Fibroblast of villous mesenchyme (primary cell): ENCODE results near the gene SNTA1. TPM values are rescaled to one million over a fixed set of nuclear protein-coding genes. Genes with fewer than 3 reads are reported as not detected.

Source experiments
- DNase-seq: peaks from one replicate; pipeline ENCODE4 v3.0.0-alpha.2; 2010; ENCODE audit warnings: low read depth
- H3K4me3 ChIP-seq: 2 replicates; pipeline ENCODE4 v1.5.1; 2011; ENCODE audit warnings: low read depth, mild to moderate bottlenecking, low read length
- total RNA-seq: library from RNA; depleted of rRNA; stranded (reverse); fragments of >200 nt; gene quantifications from 2 replicates; pipeline ENCODE4 v1.2.3, GENCODE V29; 2012
- TF ChIP-seq, protein P1 (sequence below): IDR thresholded peaks from 2 replicates; pipeline ENCODE4 v1.5.1; 2012; ENCODE audit warnings: low read depth, mild to moderate bottlenecking, low read length; ENCODE audit not compliant: insufficient read depth

Gene SNTA1
- total RNA-seq, 1 donor: 6.0 TPM

DNA sequence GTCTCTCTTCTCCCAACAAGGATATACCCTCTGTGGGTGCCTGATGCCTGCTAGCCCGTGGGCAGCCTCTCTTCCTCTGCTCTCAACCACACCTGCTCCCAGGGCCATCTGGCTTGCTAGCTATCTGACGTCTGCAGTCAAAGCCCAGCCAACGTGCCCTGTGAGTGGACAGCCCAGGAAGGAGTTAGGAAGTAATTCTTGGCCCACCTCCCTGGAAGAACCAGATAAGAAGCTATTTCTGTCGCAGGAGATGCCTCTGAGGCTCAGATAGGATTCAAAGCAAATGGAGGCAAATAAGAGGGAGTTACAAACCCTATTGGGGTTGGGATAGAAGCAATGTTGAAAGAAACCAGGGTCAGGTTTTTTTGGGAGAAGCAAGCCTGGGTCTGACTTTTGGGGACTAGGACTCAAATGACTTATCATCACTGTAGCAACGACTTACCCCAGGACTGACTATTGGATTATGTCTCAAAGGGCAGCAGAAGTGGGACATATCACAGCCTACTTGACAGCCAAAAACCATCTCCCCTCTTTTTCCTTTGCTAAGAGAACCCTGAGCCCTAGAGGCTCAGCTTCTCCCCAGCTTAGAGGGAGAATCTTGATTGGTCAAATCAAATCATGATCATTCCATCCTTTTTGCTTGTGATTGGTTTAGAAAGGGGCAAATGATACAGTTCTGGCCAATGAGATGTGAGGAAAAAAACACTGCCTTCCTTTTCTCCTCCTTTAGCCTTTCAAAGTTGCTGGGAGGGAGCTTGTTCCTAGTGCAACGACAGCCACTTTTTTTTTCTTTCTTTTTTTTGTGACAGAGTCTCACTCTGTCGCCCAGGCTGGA, 24.2 kb downstream of the SNTA1 start:
- DNase-seq: peak; percentile 59
- no peak overlapping the region for H3K4me3 ChIP-seq
- TF ChIP-seq, protein P1, sequence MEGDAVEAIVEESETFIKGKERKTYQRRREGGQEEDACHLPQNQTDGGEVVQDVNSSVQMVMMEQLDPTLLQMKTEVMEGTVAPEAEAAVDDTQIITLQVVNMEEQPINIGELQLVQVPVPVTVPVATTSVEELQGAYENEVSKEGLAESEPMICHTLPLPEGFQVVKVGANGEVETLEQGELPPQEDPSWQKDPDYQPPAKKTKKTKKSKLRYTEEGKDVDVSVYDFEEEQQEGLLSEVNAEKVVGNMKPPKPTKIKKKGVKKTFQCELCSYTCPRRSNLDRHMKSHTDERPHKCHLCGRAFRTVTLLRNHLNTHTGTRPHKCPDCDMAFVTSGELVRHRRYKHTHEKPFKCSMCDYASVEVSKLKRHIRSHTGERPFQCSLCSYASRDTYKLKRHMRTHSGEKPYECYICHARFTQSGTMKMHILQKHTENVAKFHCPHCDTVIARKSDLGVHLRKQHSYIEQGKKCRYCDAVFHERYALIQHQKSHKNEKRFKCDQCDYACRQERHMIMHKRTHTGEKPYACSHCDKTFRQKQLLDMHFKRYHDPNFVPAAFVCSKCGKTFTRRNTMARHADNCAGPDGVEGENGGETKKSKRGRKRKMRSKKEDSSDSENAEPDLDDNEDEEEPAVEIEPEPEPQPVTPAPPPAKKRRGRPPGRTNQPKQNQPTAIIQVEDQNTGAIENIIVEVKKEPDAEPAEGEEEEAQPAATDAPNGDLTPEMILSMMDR: no peak

GRCh38 chr20:33418033-33418432, 25.5 kb downstream of the SNTA1 start:
- TF ChIP-seq, protein P1: no peak
- H3K4me3 ChIP-seq: no peak overlapping the region
- no peak for DNase-seq

DNA sequence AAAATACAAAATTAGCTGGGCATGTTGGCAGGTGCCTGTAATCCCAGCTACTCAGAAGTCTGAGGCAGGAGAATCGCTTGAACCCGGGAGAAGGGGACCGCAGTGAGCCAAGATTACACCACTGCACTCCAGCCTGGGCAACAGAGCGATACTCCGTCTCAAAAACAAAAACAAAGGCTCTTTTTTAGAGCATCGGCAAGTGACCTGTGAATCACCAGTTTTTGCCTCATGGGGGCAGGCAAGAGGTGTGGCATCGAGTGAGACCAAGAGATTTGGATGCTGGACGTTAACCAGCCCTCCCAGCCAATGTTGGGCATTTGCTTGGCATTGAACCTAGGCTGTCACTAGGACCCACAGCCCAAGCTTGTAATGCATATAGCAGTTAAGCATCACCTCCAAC, 27.6 kb downstream of the SNTA1 start:
- TF ChIP-seq, protein P1: peak; percentile 58
- peak; percentile 51 for DNase-seq
- no peak overlapping the region for H3K4me3 ChIP-seq

GRCh38 chr20:33412484-33412838, 31.1 kb downstream of the SNTA1 start:
- TF ChIP-seq, protein P1: no peak
- H3K4me3 ChIP-seq: no peak overlapping the region
- DNase-seq: no peak

DNA sequence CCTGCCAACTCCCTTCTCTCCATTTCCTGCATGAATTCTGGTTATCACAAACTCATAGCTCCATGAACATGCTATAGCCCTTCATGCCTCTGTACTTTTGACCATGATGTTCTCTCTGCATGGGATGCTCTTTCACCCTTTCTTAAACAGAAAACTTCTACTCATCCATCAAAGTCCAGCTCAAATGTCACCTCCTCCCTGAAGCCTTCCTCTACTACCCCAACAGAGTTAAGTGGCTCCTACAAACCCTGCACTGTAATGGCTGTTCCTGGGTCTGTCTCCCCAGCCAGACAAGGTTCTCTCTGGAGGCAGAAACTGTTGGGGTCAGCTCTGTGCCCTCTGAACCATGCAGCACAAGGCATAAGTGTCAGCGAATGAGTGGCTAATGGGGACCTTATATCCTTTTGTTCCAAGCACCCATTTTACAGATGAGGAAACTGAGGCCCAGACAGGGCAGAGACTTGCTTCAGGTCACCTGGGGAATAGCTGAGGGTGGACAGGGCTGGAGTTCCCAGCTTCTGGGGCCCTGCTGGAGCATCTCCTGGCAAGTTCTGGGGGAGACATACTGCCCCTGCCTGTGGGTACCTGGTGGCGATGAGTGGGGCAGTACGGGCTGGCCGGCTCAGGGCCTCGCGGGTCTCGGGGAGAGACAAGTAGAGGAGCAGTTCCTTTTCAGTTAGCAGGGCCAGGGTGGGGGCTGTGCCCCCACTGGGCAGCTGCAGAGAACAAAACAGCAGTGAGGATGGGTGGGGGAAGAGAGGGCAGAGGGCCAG, 31.7 kb downstream of the SNTA1 start:
- TF ChIP-seq, protein P1: no peak
- no peak overlapping the region for H3K4me3 ChIP-seq
- DNase-seq: no peak

GRCh38 chr20:33411242-33411641, 32.3 kb downstream of the SNTA1 start:
- TF ChIP-seq, protein P1: no peak
- DNase-seq: no peak
- H3K4me3 ChIP-seq: no peak overlapping the region
